Stimulated activated CD4-positive, alpha-beta T cell treated with anti-CD3 and anti-CD28 coated beads, TNF-alpha, amount 100 ng/mL, for 1 hour (primary cell): ENCODE results near the gene ERCC1.

ENCODE experiments used
- DNase-seq, 3 donors: peaks; one replicate each; pipeline ENCODE4 v3.0.0-alpha.2; 2020; ENCODE audit warnings: low read depth in 3 of 3, low spot score in 1 of 3

Gene ERCC1

DNA sequence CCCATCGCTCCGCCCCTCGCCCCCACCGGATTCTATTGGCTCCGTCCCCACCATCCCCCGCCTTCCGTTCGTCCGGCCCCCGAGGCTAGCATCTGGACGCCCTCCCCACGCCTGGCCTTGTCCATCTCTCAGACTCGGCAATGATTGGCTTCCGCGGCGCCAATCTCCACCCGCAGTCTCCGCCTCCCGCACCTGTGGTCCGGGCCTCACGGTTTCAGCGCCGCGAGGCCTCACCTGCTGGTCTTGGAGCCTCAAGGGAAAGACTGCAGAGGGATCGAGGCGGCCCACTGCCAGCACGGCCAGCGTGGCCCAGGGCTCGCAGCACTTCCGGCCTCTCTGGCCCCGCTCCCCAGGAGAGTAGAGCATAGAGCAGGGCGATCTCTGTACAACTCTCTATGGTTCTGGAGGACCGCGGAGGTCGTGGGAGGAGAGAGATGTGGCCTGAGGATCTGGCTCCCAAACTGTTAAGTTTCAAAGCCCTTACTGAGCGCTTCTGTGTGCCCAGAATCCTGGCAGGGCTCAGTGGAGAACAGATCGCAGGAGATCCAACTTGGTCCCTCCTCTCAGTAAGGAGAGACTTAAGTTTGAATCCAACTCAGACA lies at the start of gene ERCC1:
Gene ERCC1, minus strand, starts transcription at position 329 of the 602 bp plus-strand sequence. CDS start 543 bp downstream, outside the sequence.
- DNase-seq, result peak in 1 of 3 donors; percentile 48

DNA sequence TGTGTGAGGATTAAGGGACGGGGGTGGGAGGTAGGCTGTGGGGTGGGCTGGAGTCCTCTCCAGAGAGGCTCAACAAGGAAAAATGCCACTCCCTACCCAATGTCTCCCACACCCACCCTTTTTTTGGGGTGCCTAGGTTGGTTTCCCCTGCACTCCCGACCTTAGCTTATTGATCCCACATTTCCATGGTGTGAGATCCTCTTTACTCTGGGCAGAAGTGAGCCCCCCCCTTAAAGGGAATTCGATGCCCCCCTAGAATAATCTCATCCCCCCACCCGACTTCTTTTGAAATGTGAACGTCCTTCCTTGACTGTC lies 49.6 kb upstream of the ERCC1 start:
- DNase-seq, result no peak

DNA sequence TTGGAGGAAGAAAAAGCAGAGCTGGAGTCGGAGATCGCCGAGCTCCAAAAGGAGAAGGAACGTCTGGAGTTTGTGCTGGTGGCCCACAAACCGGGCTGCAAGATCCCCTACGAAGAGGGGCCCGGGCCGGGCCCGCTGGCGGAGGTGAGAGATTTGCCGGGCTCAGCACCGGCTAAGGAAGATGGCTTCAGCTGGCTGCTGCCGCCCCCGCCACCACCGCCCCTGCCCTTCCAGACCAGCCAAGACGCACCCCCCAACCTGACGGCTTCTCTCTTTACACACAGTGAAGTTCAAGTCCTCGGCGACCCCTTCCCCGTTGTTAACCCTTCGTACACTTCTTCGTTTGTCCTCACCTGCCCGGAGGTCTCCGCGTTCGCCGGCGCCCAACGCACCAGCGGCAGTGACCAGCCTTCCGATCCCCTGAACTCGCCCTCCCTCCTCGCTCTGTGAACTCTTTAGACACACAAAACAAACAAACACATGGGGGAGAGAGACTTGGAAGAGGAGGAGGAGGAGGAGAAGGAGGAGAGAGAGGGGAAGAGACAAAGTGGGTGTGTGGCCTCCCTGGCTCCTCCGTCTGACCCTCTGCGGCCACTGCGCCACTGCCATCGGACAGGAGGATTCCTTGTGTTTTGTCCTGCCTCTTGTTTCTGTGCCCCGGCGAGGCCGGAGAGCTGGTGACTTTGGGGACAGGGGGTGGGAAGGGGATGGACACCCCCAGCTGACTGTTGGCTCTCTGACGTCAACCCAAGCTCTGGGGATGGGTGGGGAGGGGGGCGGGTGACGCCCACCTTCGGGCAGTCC lies 49.0 kb upstream of the ERCC1 start:
- DNase-seq, result no peak

DNA sequence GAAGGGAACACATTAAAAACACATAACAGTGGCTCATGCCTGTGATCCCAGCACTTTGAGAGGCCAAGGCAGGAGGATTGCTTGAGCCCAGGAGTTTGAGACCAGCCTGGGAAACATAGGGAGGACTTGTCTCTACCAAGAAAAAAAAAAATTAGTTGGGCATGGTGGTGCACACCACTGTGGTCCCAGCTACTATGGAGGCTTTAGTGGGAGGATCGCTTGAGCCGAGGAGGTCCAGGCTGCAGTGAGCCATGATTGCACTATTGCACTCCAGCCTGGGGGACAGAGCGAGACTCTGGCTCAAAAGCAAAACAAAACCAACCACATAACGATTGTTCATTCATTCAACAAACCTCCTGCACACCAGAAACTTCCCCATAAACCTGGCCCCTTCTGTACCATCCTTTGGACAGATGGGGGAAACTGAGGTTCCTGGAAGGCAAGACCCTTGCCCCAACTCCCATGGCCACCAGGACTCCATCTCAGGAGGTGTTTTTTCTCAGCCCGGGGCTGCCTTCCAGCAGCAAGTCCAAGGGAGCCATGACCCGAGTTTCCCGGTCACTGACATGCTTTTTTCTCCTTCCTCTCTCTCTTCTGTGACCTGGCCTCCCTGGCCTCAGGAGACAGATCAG lies 48.3 kb upstream of the ERCC1 start:
- no peak for DNase-seq

DNA sequence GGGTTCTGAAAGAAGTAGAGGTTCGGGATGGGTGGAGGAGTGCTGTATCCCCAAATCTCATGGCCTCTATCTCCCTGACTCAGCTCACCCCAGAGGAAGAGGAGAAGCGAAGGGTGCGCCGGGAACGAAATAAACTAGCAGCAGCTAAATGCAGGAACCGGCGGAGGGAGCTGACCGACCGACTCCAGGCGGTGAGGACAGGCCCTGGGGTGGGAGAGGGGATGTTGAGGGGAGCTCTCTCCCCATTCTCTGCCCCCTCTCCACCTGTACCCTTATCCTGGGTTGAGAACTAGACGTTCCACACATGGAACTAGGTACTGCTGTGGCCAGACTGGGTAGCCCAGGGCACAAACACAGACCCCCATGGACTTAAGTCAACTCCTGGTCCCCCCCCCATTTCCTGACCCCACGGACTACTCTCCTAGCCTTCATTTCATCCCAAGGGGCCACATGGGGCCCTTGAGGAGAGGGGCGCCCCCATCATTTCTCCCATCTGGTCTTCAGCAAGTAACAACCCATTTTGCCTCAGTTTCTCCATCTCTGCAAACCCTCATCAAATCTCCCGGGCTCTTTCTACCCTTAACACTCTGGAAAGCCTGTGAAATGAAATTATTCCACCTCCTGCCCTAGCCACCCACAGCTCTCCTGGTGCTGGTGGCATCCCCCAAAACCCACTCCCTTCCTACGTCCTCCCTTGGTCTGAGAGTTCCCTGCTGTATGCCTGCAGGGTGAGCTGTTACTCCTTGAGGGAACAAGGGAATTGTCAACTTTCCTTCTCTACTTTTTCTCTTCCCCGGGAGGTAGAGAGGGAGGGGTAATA lies 47.6 kb upstream of the ERCC1 start:
- no peak for DNase-seq

DNA sequence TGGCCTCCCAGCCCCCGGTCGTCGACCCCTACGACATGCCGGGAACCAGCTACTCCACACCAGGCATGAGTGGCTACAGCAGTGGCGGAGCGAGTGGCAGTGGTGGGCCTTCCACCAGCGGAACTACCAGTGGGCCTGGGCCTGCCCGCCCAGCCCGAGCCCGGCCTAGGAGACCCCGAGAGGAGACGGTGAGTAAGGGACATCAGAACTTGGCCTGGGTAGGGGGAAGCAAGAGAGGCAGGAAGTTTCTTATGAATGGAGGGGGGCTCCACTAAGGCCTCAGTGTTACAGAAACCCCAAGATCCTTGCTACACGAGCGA lies 47.0 kb upstream of the ERCC1 start:
- DNase-seq, result no peak

DNA sequence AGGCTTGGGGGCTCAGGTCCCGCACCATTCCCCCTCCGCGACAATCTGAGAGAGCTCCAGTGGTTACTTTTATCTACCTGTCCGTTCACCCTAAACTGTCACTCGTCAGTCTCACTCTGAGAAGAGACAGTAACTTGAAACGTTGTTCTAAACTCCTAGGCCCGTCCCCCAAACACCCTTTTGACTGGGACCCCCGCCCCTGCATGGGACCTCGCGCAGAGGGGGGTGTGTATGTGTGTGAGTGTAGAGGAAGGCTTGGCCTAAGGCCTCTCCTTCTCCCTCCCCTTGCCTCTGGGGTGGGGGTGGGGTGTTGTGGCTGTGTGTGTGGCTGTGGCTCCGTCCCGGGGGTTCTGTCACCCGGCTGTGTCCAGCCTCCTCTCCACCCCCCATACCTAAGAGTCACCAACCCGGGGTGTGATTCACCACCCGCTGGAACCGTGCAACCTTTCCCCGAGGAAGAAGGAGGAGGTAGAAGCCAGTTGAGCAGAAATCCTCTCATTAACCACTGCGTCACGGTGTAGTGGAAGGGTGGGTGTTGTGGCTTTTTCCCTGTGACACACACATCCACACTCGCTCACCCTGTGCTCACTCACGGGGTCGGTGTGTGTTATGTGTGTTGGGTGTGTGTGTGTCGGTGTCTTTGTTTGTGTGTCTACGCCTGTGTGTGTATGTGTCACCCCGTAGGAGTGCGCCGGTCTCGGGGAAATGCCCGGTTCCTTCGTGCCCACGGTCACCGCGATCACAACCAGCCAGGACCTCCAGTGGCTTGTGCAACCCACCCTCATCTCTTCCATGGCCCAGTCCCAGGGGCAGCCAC lies 46.4 kb upstream of the ERCC1 start:
- DNase-seq, result no peak

DNA sequence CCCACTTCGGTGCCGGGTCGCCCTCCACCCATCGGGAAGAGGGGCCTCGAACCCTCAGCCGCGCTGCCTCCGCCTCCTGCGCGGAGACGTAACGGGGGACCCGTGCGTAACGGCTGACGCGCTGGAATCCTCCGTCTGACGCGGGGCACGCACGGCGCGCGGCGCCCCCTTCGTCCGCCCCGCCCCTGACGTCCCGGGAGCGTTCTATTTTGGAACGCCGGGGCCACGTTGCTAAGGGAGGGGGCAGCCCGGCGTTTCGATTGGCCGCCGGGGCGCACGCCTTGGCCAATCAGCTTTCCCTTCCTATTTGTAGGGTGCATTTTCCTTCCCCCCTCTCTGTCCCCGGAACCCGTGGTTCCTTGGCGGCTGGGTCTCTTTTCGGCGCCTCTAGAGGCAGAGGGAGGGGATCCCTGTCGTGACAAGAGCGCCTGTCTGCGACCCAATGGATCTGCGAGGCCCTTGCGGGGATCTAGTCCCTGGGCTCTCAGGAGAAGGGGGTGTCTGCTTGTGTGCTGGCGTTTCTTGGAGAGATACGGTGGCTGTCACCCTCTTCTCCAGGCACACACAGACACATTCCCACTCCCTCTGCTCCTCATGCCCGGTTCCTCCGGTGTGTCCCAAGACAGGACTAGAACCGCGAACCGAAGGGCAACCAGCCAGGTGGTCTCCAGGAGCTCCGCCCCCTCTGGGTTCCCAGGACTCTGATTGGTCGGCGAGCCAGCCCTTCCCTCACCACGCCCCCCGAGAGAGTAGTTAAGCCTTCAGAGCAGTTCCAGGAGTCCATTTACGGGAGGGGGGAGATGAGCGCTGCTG lies 45.6 kb upstream of the ERCC1 start:
- peak; percentile 80 to 86 (median 85) for DNase-seq

DNA sequence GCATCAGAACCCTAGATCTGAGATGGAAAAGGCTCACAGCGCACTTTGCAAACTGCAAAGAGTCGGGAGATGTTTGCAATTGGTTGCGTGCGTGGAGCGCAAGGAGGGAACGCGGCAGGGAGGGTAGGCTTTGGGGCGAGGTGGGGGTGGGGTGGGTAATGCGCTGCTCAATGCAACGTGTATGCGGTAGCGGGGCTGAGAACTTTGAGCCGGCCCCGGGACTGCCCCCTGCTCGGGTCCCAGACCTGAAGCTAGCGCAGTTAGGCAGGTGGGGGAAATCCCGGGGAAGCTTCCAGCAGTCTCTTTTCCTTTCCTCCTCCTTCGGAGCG lies 45.0 kb upstream of the ERCC1 start:
- DNase-seq, result no peak

DNA sequence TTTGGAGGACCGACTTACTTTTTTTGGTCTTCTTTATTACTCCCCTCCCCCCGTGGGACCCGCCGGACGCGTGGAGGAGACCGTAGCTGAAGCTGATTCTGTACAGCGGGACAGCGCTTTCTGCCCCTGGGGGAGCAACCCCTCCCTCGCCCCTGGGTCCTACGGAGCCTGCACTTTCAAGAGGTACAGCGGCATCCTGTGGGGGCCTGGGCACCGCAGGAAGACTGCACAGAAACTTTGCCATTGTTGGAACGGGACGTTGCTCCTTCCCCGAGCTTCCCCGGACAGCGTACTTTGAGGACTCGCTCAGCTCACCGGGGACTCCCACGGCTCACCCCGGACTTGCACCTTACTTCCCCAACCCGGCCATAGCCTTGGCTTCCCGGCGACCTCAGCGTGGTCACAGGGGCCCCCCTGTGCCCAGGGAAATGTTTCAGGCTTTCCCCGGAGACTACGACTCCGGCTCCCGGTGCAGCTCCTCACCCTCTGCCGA lies 44.5 kb upstream of the ERCC1 start:
- no peak for DNase-seq

DNA sequence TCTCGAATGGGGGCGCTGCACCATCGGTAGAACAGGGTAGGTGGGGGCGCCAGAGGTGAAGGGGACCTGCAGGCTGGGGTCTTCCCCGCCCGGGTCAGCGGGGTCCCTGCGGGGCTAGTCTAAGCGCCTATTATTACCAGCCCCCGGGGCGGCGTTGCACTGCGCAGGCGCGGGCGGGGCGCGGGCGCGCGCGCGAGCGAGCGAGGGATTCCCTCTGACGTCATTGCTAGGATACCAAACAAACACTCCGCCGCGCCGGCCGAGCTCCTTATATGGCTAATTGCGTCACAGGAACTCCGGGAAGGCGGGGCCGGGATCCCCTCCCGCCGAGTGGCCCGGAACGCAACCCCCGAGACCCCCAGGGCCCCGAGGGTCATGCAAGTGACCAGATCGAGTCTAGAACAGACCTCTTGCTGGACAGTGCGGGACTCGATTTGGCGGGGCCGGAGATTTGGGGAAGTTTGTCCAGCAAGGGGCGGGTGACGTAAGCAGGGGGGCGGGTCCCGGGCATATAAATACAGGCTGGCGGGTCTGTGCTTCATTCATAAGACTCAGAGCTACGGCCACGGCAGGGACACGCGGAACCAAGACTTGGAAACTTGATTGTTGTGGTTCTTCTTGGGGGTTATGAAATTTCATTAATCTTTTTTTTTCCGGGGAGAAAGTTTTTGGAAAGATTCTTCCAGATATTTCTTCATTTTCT lies 43.9 kb upstream of the ERCC1 start, which contains the start of gene FOSB:
Gene FOSB, plus strand, starts transcription at position 541 of the 703 bp plus-strand sequence. CDS start 591 bp downstream, outside the sequence.
- DNase-seq, result peak; percentile 82 to 94 (median 91)

DNA sequence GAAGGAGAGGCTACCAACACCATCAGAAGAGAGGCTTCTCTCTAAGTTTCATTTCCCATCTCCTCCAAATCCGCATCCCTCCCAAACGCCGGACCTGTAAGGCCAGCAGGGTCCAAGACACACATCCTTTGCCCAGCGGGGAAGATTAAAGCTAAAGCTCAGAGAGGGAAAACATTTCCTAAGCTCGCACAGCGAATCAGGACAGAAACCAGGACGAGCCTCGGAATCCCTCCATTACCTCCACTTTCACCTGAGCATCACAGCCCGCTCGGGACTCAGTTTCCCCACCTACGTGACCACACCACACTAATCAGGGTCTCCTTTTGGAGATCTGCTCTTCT lies 43.4 kb upstream of the ERCC1 start:
- no peak for DNase-seq

DNA sequence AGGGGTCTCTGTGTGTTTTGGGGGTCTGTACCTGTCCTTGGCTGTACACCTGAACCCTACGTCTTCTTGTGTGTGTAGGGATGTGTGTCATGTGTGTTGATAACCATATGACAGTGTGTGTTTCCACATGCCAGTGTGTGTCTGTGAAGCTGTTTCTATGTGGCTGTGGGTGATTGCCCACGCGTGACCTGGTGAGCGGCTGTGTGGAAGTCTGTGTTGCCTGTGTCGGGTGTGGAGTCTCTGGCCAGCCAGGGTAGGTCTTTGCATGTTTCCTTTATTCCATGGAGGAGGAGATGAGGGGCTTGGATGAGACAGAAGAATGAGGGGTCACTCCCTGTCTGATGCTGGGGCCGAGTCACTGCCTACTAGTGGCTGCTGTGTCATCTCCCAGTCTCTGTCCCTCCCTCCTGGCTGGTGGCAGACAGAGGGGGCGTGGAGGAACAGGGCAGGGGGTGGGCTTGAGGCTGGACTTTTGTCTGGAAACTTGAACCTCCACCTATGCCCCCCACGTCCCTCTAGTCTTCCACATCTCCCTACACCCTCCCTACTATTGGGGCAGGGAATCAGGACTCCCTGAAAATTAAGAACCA lies 41.2 kb upstream of the ERCC1 start:
- no peak for DNase-seq

DNA sequence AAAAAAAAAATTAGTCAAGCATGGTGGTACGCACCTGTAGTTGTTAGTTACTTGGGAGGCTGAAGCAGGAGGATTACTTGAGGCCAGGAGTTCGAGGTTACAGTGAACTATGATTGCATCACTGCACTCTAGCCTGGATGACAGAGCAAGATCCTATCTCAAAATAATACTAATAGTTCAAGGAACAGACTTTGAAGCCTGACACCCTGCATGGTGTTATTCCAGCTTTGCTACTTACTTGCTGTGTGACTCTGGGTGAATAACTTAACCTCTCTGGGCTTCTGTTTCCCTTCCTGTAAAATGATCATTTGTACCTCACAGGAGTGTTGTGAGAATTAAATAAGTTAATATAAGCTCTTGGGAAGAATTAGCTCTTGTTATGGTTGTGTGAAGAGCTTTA lies 40.6 kb upstream of the ERCC1 start:
- no peak for DNase-seq

DNA sequence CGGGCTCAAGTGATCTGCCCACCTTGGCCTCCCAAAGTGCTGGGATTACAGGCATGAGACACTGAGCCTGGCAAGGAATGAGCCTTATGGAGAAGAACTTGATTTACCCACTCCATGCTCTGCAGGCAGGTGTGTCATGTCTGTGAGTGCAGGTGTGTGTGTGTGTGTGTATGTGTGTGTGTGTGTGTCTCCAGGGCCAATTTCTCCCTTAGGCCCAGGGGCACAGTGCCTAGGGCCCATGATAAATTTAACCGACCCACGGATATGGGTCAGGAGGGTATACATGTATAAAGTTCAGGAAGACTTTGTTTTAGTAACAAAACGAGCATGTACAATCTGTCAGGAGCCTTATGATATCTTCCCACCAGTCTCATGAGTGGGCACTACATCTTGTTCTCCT lies 39.5 kb upstream of the ERCC1 start:
- DNase-seq, result no peak

DNA sequence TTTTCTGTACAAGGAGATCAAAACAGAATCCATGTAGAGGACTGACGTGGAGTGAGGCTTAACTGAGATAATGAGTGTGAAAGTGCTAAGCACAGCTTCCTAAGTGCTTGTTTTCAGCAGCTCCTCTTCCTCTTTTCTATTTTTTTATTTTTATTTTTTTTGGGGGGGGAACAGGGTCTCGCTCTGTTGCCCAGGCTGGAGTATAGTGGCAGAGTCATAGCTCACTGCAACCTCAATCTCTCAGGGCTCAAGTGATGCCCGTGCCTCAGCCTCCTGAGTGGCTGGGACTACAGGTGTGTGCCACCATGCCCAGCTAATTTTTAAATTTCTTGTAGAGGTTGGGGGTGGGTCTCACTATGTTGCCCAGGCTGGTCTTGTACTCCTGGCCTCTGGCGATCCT lies 38.5 kb upstream of the ERCC1 start:
- no peak for DNase-seq

DNA sequence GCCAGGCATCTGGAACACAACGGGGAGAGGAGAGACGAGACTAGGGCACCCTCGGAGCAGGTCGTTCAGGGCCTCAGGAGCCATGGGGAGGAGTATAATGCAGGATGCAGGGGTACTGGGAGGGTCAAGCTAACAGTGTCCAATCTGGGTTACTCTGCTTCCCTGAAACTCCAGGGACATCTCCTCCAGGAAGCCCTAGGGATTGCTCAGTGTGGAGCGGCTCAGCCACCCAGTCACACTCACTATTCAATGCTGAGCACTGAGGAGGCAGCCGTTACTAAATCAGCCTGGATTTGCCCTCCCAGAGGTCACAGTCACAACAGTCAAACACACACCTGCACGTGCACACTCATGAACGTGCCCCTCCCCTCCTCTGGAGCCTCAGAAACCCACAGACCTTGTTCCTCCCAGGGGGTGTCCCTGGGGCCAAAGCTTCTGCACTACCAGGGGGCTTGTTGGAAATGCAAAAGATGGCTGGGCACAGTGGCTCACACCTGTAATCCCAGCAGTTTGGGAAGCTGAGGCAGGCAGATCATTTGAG lies 37.2 kb upstream of the ERCC1 start:
- DNase-seq, result no peak

DNA sequence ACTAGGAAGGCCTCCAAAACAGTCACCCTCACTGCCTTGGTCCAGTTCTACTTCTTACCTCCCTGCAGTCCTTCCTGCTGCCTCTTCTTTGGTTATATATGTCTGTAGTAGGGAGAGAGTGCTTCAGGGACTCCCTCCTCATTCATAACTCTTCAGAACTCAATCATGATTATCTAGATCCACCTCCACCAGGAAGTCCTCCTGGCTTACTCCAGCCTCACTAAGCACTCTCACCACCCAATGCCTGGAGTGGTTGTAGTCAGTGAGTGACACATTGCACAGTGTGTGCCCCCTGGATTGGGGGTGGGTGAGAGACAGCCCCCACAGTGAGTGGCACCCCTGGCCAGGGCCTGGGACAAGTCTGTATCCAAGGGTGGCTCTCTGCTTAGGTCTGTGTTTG lies 34.1 kb upstream of the ERCC1 start:
- no peak for DNase-seq

DNA sequence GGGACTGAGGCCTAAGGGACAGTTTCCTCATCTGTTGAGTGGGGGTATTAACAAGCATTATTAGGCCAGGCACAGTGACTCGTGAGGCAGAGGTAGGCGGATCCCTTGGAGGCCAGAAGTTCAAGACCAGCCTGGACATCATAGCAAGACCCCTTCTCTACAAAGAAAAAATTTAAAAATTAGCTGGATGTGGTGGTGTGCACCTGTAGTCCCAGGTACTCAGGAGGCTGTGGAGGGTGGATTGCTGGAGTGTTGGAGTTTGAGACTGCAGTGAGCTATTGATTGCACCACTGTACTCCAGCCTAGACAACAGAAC lies 32.7 kb upstream of the ERCC1 start:
- no peak for DNase-seq
